Activated naive CD4-positive, alpha-beta T cell treated with anti-CD3 and anti-CD28 coated beads, Interleukin-2, amount 10 ng/mL, durations not matched to agents 7 days and 5 days (primary cell): ENCODE measurements around the gene FAAP24.
"Not testable (repeated sequence)": the region's sequence is repeated elsewhere in the genome, so short reads cannot be mapped to it uniquely, and the experiment has no call there.

Experiments used
- CTCF ChIA-PET: fragments of 350-600 bp; sonication (Branson Sonifier 250); formaldehyde crosslinking; loops from one replicate; lab custom pipeline; 2021; ENCODE audit warnings: antibody characterized with exemption; lab: Charles Lee
- DNase-seq: peaks from one replicate; pipeline ENCODE4 v3.0.0-alpha.2; 2020
- H3K27ac Mint-ChIP-seq: one replicate; pipeline ENCODE4 v1.8.0; 2021; ENCODE audit warnings: mild to moderate bottlenecking, moderate library complexity, mixed read lengths
- H3K27me3 Mint-ChIP-seq: one replicate; pipeline ENCODE4 v1.8.0; 2021; ENCODE audit warnings: mild to moderate bottlenecking, mixed read lengths
- H3K36me3 Mint-ChIP-seq: one replicate; pipeline ENCODE4 v1.8.0; 2021; ENCODE audit warnings: mixed read lengths
- H3K4me1 Mint-ChIP-seq: one replicate; pipeline ENCODE4 v1.8.0; 2021; ENCODE audit warnings: mixed read lengths
- H3K4me3 Mint-ChIP-seq: one replicate; pipeline ENCODE4 v1.8.0; 2021; ENCODE audit warnings: mild to moderate bottlenecking, moderate library complexity, mixed read lengths
- H3K9me3 Mint-ChIP-seq: one replicate; pipeline ENCODE4 v1.8.0; 2021; ENCODE audit warnings: mixed read lengths

The FAAP24 gene

GRCh38 chr19:32971715-32972540 is at the start of gene FAAP24, which contains the start of gene CEP89:
TSS of gene FAAP24 (plus strand) at chr19:32972242. CDS start at chr19:32973197, 955 bp downstream.
TSS of gene CEP89 (minus strand) at chr19:32971958. CDS start at chr19:32971874, 84 bp downstream.
- no peaks in the 10 kb centered on the region for H3K27me3 Mint-ChIP-seq
- peak within 1 kb of the TSS; percentile 99 for H3K4me3 Mint-ChIP-seq
- H3K9me3 Mint-ChIP-seq = no peaks in the 10 kb centered on the region
- H3K36me3 Mint-ChIP-seq = peaks cover 15% of the 10 kb centered on the region
- CTCF ChIA-PET = interaction anchor here (1.0 to 1.3 kb wide), 4 partner anchors 13 to 282 kb away, joined by 3 to 5 read pairs (median 3); no protein-coding TSS in a partner anchor
- DNase-seq = peak; percentile 99
- peaks cover 35% of the 10 kb centered on the region for H3K4me1 Mint-ChIP-seq
- peak within 1 kb of the TSS; percentile 88 for H3K27ac Mint-ChIP-seq

GRCh38 chr19:32924200-32924599 is 47.8 kb upstream of the FAAP24 start:
- Mint-ChIP-seq H3K4me1 (no peaks in the 10 kb centered on the region), H3K9me3 (peaks cover 7% of the 10 kb centered on the region), H3K36me3 (peaks cover 25% of the 10 kb centered on the region), H3K27me3 (no peaks in the 10 kb centered on the region), H3K27ac (no peak overlapping the region), H3K4me3 (no peak overlapping the region)
- no peak for DNase-seq
- CTCF ChIA-PET = interaction anchor here (1.0 kb wide), 1 partner anchor 12 kb away, joined by 3 read pairs; no protein-coding TSS in a partner anchor

GRCh38 chr19:32928806-32929205 is 43.2 kb upstream of the FAAP24 start:
- H3K4me3 Mint-ChIP-seq = no peak overlapping the region
- H3K9me3 Mint-ChIP-seq = peaks cover 7% of the 10 kb centered on the region
- H3K27ac Mint-ChIP-seq = no peak overlapping the region
- H3K27me3 Mint-ChIP-seq = no peaks in the 10 kb centered on the region
- DNase-seq = no peak
- no peaks in the 10 kb centered on the region for H3K4me1 Mint-ChIP-seq
- CTCF ChIA-PET = no interaction called here
- H3K36me3 Mint-ChIP-seq = peaks cover 37% of the 10 kb centered on the region

GRCh38 chr19:32930567-32930966 is 41.5 kb upstream of the FAAP24 start:
- no peak overlapping the region for H3K27ac Mint-ChIP-seq
- no peaks in the 10 kb centered on the region for H3K27me3 Mint-ChIP-seq
- H3K36me3 Mint-ChIP-seq = peaks cover 38% of the 10 kb centered on the region
- peaks cover 7% of the 10 kb centered on the region for H3K9me3 Mint-ChIP-seq
- H3K4me1 Mint-ChIP-seq = no peaks in the 10 kb centered on the region
- no peak overlapping the region for H3K4me3 Mint-ChIP-seq
- CTCF ChIA-PET = no interaction called here
- DNase-seq = no peak

- Mint-ChIP-seq H3K4me1 (no peaks in the 10 kb centered on the region), H3K4me3 (no peak overlapping the region), H3K36me3 (peaks cover 35% of the 10 kb centered on the region), H3K9me3 (peaks cover 2% of the 10 kb centered on the region), H3K27me3 (no peaks in the 10 kb centered on the region), H3K27ac (no peak overlapping the region)
- no peak for DNase-seq
- CTCF ChIA-PET = no interaction called here
Measured at GRCh38 chr19:32933571-32933970, 38.5 kb upstream of the FAAP24 start.

- Mint-ChIP-seq H3K4me3 (no peak overlapping the region), H3K27ac (no peak overlapping the region), H3K9me3 (no peaks in the 10 kb centered on the region), H3K27me3 (no peaks in the 10 kb centered on the region), H3K4me1 (no peaks in the 10 kb centered on the region), H3K36me3 (peaks cover 22% of the 10 kb centered on the region)
- no peak for DNase-seq
- CTCF ChIA-PET = no interaction called here
Measured at GRCh38 chr19:32935629-32936028, 36.4 kb upstream of the FAAP24 start.

GRCh38 chr19:32936065-32936464 is 36.0 kb upstream of the FAAP24 start:
- CTCF ChIA-PET = interaction anchor here (1.6 kb wide), 1 partner anchor 246 kb away, joined by 3 read pairs; no protein-coding TSS in a partner anchor
- Mint-ChIP-seq H3K4me3 (no peak overlapping the region), H3K9me3 (no peaks in the 10 kb centered on the region), H3K36me3 (peaks cover 17% of the 10 kb centered on the region), H3K27me3 (no peaks in the 10 kb centered on the region), H3K27ac (no peak overlapping the region), H3K4me1 (no peaks in the 10 kb centered on the region)
- no peak for DNase-seq

GRCh38 chr19:32941273-32941672 is 30.8 kb upstream of the FAAP24 start:
- H3K4me1 Mint-ChIP-seq, H3K9me3 Mint-ChIP-seq, DNase-seq, H3K27me3 Mint-ChIP-seq, CTCF ChIA-PET, H3K27ac Mint-ChIP-seq, H3K4me3 Mint-ChIP-seq: not testable (repeated sequence)
- peaks cover 22% of the 10 kb centered on the region for H3K36me3 Mint-ChIP-seq

GRCh38 chr19:32945260-32945659 is 26.8 kb upstream of the FAAP24 start:
- H3K9me3 Mint-ChIP-seq = no peaks in the 10 kb centered on the region
- DNase-seq = no peak
- no peak overlapping the region for H3K4me3 Mint-ChIP-seq
- H3K4me1 Mint-ChIP-seq = no peaks in the 10 kb centered on the region
- CTCF ChIA-PET = no interaction called here
- H3K27me3 Mint-ChIP-seq = no peaks in the 10 kb centered on the region
- no peak overlapping the region for H3K27ac Mint-ChIP-seq
- H3K36me3 Mint-ChIP-seq = peaks cover 32% of the 10 kb centered on the region

- no peaks in the 10 kb centered on the region for H3K27me3 Mint-ChIP-seq
- CTCF ChIA-PET = interaction anchor here (0.8 kb wide), 1 partner anchor 159 kb away, joined by 3 read pairs; no protein-coding TSS in a partner anchor
- peaks cover 17% of the 10 kb centered on the region for H3K4me1 Mint-ChIP-seq
- no peak for DNase-seq
- no peak overlapping the region for H3K27ac Mint-ChIP-seq
- H3K9me3 Mint-ChIP-seq = no peaks in the 10 kb centered on the region
- peaks cover 20% of the 10 kb centered on the region for H3K36me3 Mint-ChIP-seq
- no peak overlapping the region for H3K4me3 Mint-ChIP-seq
Measured at GRCh38 chr19:32966750-32967149, 5.3 kb upstream of the FAAP24 start.

GRCh38 chr19:32969549-32969948 is 2.5 kb upstream of the FAAP24 start:
- no peaks in the 10 kb centered on the region for H3K9me3 Mint-ChIP-seq
- H3K27ac Mint-ChIP-seq = no peak overlapping the region
- no peak for DNase-seq
- no peaks in the 10 kb centered on the region for H3K27me3 Mint-ChIP-seq
- H3K4me1 Mint-ChIP-seq = peaks cover 27% of the 10 kb centered on the region
- CTCF ChIA-PET = no interaction called here
- peak overlapping the region; percentile 23 for H3K4me3 Mint-ChIP-seq
- H3K36me3 Mint-ChIP-seq = peaks cover 10% of the 10 kb centered on the region

- CTCF ChIA-PET = interaction anchor here (0.6 to 1.3 kb wide), 4 partner anchors 14 to 281 kb away, joined by 3 to 5 read pairs (median 4); no protein-coding TSS in a partner anchor
- no peak for DNase-seq
- peaks cover 10% of the 10 kb centered on the region for H3K36me3 Mint-ChIP-seq
- no peaks in the 10 kb centered on the region for H3K27me3 Mint-ChIP-seq
- peak overlapping the region; percentile 88 for H3K27ac Mint-ChIP-seq
- H3K4me1 Mint-ChIP-seq = peaks cover 31% of the 10 kb centered on the region
- no peaks in the 10 kb centered on the region for H3K9me3 Mint-ChIP-seq
- H3K4me3 Mint-ChIP-seq = peak overlapping the region; percentile 99
Measured at GRCh38 chr19:32971012-32971595, 938 bp upstream of the FAAP24 start.

- Mint-ChIP-seq H3K9me3 (no peaks in the 10 kb centered on the region), H3K27me3 (no peaks in the 10 kb centered on the region), H3K4me1 (peaks cover 21% of the 10 kb centered on the region), H3K36me3 (peaks cover 13% of the 10 kb centered on the region), H3K27ac (no peak overlapping the region), H3K4me3 (no peak overlapping the region)
- DNase-seq = peak; percentile 87
- CTCF ChIA-PET = interaction anchor here (0.8 to 2.9 kb wide), 11 partner anchors 61 to 286 kb away, joined by 3 to 25 read pairs (median 6); partner anchors contain the start of gene WDR88
Measured at GRCh38 chr19:32976223-32976805, 4.3 kb downstream of the FAAP24 start.

- Mint-ChIP-seq H3K36me3 (peaks cover 10% of the 10 kb centered on the region), H3K4me3 (no peak overlapping the region), H3K4me1 (peaks cover 13% of the 10 kb centered on the region), H3K27ac (no peak overlapping the region), H3K27me3 (no peaks in the 10 kb centered on the region), H3K9me3 (no peaks in the 10 kb centered on the region)
- CTCF ChIA-PET = interaction anchor here (0.6 to 2.9 kb wide), 4 partner anchors 141 to 287 kb away, joined by 3 to 25 read pairs (median 8); no protein-coding TSS in a partner anchor
- DNase-seq = no peak
Measured at GRCh38 chr19:32977280-32977679, 5.2 kb downstream of the FAAP24 start.
